Thoracic aorta (tissue), 2 donors: ENCODE results near the gene MYRF. TPM values are rescaled to one million over a fixed set of nuclear protein-coding genes. Genes with fewer than 3 reads are reported as not detected.
A peak's percentile ranks its signal among the peaks of the same experiment; 100 is the strongest.

Experiments
- ATAC-seq: fragments of 150-250 bp; one replicate; pipeline ENCODE4 v1.8.0; 2017; ENCODE audit warnings: low read depth; ENCODE audit not compliant: insufficient number of reproducible peaks, low FRiP score
- DNase-seq: peaks from one replicate; pipeline ENCODE4 v3.0.0-alpha.2; 2020; ENCODE audit warnings: low spot score
- H3K27ac ChIP-seq, 2 donors: fragments of 200-600 bp; sonication (generic); 1 replicate in 1 of 2; 2 replicates in 1 of 2; pipeline ENCODE4 v1.5.1; 2016; ENCODE audit warnings: mild to moderate bottlenecking in 2 of 2, moderate library complexity in 2 of 2
- H3K27me3 ChIP-seq: fragments of 200-600 bp; sonication (generic); replicated peaks from 2 replicates; pipeline ENCODE4 v1.6.0; 2016; ENCODE audit warnings: mild to moderate bottlenecking; ENCODE audit not compliant: insufficient read depth
- H3K36me3 ChIP-seq: fragments of 200-600 bp; sonication (generic); one replicate; pipeline ENCODE4 v1.5.1; 2016
- H3K4me1 ChIP-seq, 2 donors: fragments of 200-600 bp; sonication (generic); 1 replicate in 1 of 2; 2 replicates in 1 of 2; pipeline versions ENCODE4 v1.5.1 to v1.6.0; 2016; ENCODE audit warnings: low read depth in 2 of 2, mild to moderate bottlenecking in 1 of 2; ENCODE audit not compliant: control insufficient read depth in 1 of 2
- H3K4me3 ChIP-seq: fragments of 200-600 bp; sonication (generic); 2 replicates; pipeline ENCODE4 v1.5.1; 2016; ENCODE audit warnings: mild to moderate bottlenecking
- H3K9me3 ChIP-seq: fragments of 200-600 bp; sonication (generic); 2 replicates; pipeline ENCODE4 v1.5.1; 2016
- total RNA-seq, 2 donors: library from RNA; depleted of rRNA; stranded (reverse); fragments of >200 nt; gene quantifications; one replicate each; pipeline versions ENCODE4 v1.1.0 to v1.2.3, GENCODE V29; 2016
- TF ChIP-seq, protein P1 (sequence below): fragments of 200-600 bp; sonication (generic); IDR thresholded peaks from one replicate; pipeline ENCODE4 v1.5.1; 2019; ENCODE audit warnings: antibody characterized with exemption

The MYRF gene
- total RNA-seq, 2 donors from 2014 or later = 5.1 TPM; not detected in 1

DNA sequence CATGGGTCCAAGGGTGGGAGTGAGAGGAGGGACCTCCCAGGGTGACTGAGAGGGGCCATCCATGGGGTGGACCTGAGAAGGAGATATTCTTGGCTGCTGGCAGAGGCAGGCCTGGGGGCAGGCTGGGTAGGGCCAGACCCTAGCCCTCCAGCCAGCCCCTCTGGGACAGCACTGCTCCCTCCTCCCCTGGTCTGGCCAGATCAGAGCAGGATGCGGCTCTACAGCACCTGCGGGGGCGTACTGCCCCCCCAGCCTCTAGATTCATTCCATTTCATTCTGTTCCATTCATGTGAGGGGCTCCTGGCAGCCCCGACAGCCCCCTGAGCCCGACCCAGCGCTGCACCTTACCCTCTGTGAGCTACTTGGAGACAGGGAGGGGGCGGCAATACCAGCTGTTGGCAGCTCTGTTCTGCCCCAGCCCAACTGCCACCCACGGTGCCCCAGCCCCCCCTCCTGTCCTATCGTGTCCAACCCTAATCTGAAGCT is 34.3 kb upstream of the MYRF start:
- Histone ChIP-seq H3K27me3 (no peaks in the 10 kb centered on the region), H3K9me3 (no peaks in the 10 kb centered on the region), H3K4me1 (peaks cover 0 to 15% of the 10 kb centered on the region in 2 donors), H3K27ac (no peak overlapping the region), H3K36me3 (no peaks in the 10 kb centered on the region), H3K4me3 (peak overlapping the region; percentile 70)
- TF ChIP-seq, protein P1, sequence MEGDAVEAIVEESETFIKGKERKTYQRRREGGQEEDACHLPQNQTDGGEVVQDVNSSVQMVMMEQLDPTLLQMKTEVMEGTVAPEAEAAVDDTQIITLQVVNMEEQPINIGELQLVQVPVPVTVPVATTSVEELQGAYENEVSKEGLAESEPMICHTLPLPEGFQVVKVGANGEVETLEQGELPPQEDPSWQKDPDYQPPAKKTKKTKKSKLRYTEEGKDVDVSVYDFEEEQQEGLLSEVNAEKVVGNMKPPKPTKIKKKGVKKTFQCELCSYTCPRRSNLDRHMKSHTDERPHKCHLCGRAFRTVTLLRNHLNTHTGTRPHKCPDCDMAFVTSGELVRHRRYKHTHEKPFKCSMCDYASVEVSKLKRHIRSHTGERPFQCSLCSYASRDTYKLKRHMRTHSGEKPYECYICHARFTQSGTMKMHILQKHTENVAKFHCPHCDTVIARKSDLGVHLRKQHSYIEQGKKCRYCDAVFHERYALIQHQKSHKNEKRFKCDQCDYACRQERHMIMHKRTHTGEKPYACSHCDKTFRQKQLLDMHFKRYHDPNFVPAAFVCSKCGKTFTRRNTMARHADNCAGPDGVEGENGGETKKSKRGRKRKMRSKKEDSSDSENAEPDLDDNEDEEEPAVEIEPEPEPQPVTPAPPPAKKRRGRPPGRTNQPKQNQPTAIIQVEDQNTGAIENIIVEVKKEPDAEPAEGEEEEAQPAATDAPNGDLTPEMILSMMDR = no peak
- ATAC-seq (no peak), DNase-seq (no peak)

DNA sequence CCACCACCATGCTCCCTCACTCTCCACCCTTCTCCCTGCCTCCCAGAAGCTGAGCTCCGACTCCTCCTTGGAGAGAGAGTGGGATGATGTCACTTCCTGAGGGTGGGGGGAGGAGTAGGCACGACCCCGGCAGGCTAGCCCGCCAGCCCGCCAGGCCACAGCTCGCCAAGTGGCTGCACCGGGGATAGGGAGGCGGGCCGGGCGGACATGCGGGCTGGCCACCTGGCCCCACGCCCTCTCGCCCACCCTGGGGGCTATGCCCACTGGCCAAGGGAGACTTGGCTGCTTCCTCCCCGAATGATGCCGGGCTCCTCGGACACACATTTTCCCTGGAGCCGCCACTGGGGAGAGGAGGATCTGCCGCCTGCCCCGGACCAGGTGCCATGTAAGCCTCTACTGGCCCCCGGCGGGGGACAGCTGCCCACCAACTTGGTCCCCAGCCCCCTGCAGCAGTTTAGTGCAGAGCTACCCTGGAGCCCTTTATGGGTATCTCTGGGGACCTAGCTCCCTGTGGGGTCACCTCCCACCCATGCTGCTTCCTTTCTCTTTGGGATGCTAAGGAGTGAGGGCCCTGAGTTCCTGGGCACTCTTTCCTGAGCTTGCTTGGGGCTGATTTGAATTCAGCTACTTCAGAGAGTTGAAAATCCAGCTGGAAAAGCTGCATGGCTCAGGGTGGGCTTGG is 33.7 kb upstream of the MYRF start:
- Histone ChIP-seq H3K27ac (no peak overlapping the region), H3K4me3 (peak overlapping the region; percentile 70), H3K4me1 (peaks cover 0 to 15% of the 10 kb centered on the region in 2 donors), H3K27me3 (no peaks in the 10 kb centered on the region), H3K36me3 (no peaks in the 10 kb centered on the region), H3K9me3 (no peaks in the 10 kb centered on the region)
- DNase-seq = no peak
- TF ChIP-seq, protein P1 = no peak
- peak; percentile 52 for ATAC-seq

DNA sequence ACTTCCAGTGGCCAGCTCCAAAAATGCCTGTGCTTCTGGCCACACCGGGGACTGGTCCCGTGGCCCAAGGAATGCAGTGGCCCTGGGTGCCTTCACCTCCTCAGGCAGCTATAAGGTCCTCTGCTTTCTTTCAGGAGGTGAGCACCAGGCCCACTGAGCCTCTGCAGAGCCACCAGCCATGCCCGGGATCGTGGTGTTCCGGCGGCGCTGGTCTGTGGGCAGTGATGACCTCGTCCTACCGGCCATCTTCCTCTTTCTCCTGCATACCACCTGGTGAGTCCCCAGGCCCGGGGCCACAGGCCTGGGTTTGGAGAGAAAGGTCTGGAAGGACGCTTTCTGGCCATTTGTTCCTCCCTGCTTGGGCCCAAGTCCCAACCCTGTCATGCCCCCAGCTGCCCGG is 32.5 kb upstream of the MYRF start:
- Histone ChIP-seq H3K9me3 (no peaks in the 10 kb centered on the region), H3K27me3 (no peaks in the 10 kb centered on the region), H3K27ac (no peak overlapping the region), H3K4me3 (no peak overlapping the region), H3K36me3 (no peaks in the 10 kb centered on the region), H3K4me1 (peaks cover 0 to 15% of the 10 kb centered on the region in 2 donors)
- TF ChIP-seq, protein P1 = no peak
- no peak for DNase-seq
- no peak for ATAC-seq

DNA sequence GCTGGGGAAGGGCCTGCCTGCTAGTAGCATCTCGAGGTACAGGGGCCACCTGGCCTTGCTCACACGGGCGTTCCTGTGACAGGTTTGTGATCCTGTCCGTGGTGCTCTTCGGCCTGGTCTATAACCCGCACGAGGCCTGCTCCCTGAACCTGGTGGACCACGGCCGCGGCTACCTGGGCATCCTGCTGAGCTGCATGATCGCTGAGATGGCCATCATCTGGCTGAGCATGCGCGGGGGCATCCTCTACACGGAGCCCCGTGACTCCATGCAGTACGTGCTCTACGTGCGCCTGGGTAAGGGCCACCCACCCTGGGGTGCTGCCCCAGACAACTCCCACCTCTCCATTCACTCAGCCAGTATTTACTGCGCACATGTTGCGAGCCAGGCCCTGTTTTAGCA is 31.8 kb upstream of the MYRF start:
- DNase-seq = no peak
- no peaks in the 10 kb centered on the region for H3K27me3 ChIP-seq
- no peak overlapping the region for H3K4me3 ChIP-seq
- TF ChIP-seq, protein P1 = no peak
- no peaks in the 10 kb centered on the region for H3K9me3 ChIP-seq
- no peak overlapping the region for H3K27ac ChIP-seq
- peaks cover 0 to 15% of the 10 kb centered on the region in 2 donors for H3K4me1 ChIP-seq
- ATAC-seq = no peak
- no peaks in the 10 kb centered on the region for H3K36me3 ChIP-seq

DNA sequence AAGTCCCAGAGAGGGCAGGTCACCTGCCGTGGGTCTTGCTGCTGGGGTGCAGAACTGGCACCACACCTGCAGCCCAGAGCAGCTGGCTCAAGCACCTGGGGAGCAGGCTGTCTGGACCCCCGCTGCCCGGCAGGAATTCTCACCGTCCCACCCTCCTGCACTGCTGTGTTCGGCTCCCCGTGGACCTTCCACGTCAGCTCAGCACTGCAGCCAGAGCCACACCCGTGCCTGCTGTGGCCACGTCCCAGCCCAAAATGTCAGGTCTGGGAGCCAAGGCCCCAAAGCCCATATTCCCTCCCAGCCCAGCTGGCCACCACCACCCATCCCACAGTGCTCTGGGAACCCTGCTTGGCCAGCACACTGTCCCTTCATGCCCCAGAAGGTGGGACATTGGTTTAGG is 28.0 kb upstream of the MYRF start:
- H3K27ac ChIP-seq = no peak overlapping the region

More for the DNA sequence above, 28.0 kb upstream of the MYRF start:
- H3K27me3 ChIP-seq = no peaks in the 10 kb centered on the region
- H3K4me3 ChIP-seq = no peak overlapping the region
- H3K36me3 ChIP-seq = no peaks in the 10 kb centered on the region
- H3K9me3 ChIP-seq = no peaks in the 10 kb centered on the region
- DNase-seq (no peak), ATAC-seq (no peak)
- TF ChIP-seq, protein P1 = no peak
- no peaks in the 10 kb centered on the region for H3K4me1 ChIP-seq
